ENCODE measurements around the gene TMEM169. TPM values are rescaled to one million over a fixed set of nuclear protein-coding genes. Genes with fewer than 3 reads are reported as not detected.

The TMEM169 gene
- total RNA-seq, 1 donor from 2014 or later: 29.7 TPM

DNA sequence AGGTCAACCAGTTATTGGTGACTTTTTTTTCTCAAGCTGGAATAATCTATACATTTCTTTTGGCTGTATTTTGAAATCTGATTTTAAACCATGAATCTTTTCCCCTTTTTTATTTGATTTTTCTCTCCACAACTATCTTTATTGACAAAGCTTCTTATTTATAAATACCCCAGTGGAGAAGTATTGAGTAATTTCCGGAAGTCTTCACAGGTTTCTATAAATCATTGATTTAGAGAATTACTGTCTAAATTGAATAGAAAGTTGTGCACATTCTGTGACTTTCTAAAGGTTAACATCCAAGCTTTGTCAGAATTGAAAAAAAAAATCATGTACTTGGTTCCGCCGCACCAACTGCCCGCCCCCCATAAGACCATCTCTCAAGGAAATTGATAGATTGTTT lies 67.3 kb downstream of the TMEM169 start:
- Mint-ChIP-seq H3K36me3 (ENCODE audit: low read depth) (peaks cover 13% of the 10 kb centered on the region), H3K9me3 (no peaks in the 10 kb centered on the region), H3K4me1 (peaks cover 3% of the 10 kb centered on the region), H3K4me3 (no peak overlapping the region), H3K27me3 (ENCODE audit: low read depth) (no peaks in the 10 kb centered on the region), H3K27ac (ENCODE audit: unreplicated experiment) (no peak overlapping the region)
- no peak for DNase-seq (ENCODE audit: low read depth, low spot score)
- no peak for TF ChIP-seq CTCF (conservative IDR thresholded peaks at IDR 0.05)

GRCh38 chr2:216149741-216150140 lies 68.0 kb downstream of the TMEM169 start:
- H3K4me3 Mint-ChIP-seq: no peak overlapping the region
- H3K4me1 Mint-ChIP-seq: peaks cover 3% of the 10 kb centered on the region
- peaks cover 13% of the 10 kb centered on the region for H3K36me3 Mint-ChIP-seq (ENCODE audit: low read depth)
- no peaks in the 10 kb centered on the region for H3K27me3 Mint-ChIP-seq (ENCODE audit: low read depth)
- TF ChIP-seq CTCF (conservative IDR thresholded peaks at IDR 0.05): no peak
- no peak overlapping the region for H3K27ac Mint-ChIP-seq (ENCODE audit: unreplicated experiment)
- no peak for DNase-seq (ENCODE audit: low read depth, low spot score)
- H3K9me3 Mint-ChIP-seq: no peaks in the 10 kb centered on the region

- H3K4me1 Mint-ChIP-seq: peaks cover 3% of the 10 kb centered on the region
- H3K27ac Mint-ChIP-seq (ENCODE audit: unreplicated experiment): no peak overlapping the region
- no peak for TF ChIP-seq CTCF (conservative IDR thresholded peaks at IDR 0.05)
- peaks cover 23% of the 10 kb centered on the region for H3K36me3 Mint-ChIP-seq (ENCODE audit: low read depth)
- H3K4me3 Mint-ChIP-seq: no peak overlapping the region
- H3K9me3 Mint-ChIP-seq: no peaks in the 10 kb centered on the region
- H3K27me3 Mint-ChIP-seq (ENCODE audit: low read depth): no peaks in the 10 kb centered on the region
- no peak for DNase-seq (ENCODE audit: low read depth, low spot score)
Measured at GRCh38 chr2:216151313-216152025, 69.8 kb downstream of the TMEM169 start.

Other genes starting within 250 kb of the TMEM169 start
- 9.1 and 10.4 TPM in 2 replicates for gene MREG, start 68.4 kb upstream of the TMEM169 start, total RNA-seq
- 12.5 and 18.2 TPM in 2 replicates for gene PECR, start 110 bp upstream of the TMEM169 start, total RNA-seq
- 508 and 524 TPM in 2 replicates for gene XRCC5, start 27.4 kb downstream of the TMEM169 start, total RNA-seq

All from neural crest cell (in vitro differentiated cells).